Right cardiac atrium (tissue), 5 donors: ENCODE data around the gene RNPEP. TPM values are rescaled to one million over a fixed set of nuclear protein-coding genes. Genes with fewer than 3 reads are reported as not detected.
"Not testable (repeated sequence)": the region's sequence is repeated elsewhere in the genome, so short reads cannot be mapped to it uniquely, and the experiment has no call there.

Source experiments
- ATAC-seq, 2 donors: fragments of 200-7000 bp; cut with Tn5 transposase; one replicate each; pipeline versions ENCODE4 v1.8.0 to v1.9.1; 2020; ENCODE audit warnings: moderate library complexity in 2 of 2, mild to moderate bottlenecking in 1 of 2
- DNase-seq, 3 donors: peaks; one replicate each; pipeline ENCODE4 v3.0.0-alpha.2; 2020
- H3K27ac ChIP-seq: one replicate; pipeline ENCODE4 v1.5.1; 2013; ENCODE audit warnings: mild to moderate bottlenecking, low read length, control low read depth, moderate library complexity
- H3K27me3 ChIP-seq: one replicate; pipeline ENCODE4 v1.6.1; 2013; ENCODE audit not compliant: control insufficient read depth, insufficient read depth
- H3K4me1 ChIP-seq: one replicate; pipeline ENCODE4 v1.6.1; 2013; ENCODE audit warnings: low read length; ENCODE audit not compliant: control insufficient read depth, insufficient read depth
- H3K4me3 ChIP-seq: one replicate; pipeline ENCODE4 v1.5.1; 2013; ENCODE audit warnings: low read length, control low read depth
- H3K9me3 ChIP-seq: one replicate; pipeline ENCODE4 v1.6.1; 2013; ENCODE audit warnings: low read length; ENCODE audit not compliant: control insufficient read depth
- WGBS: extraction: QIAGEN DNeasy Blood & Tissue Kit; methylation state at CpG from one replicate; pipeline ENCODE4 v1.1.7; 2013; 5-methylcytosine and 5-hydroxymethylcytosine counted together
- intact Hi-C, 4 donors: fragments of 100-400 bp; cut with DNase I; formaldehyde crosslinking; loops; one replicate each; pipeline versions ENCODE4 v1.11.0 to v1.14.0; 2022 to 2023
- polyA plus RNA-seq: library from polyadenylated mRNA; stranded (reverse); fragments of 200-250 nt; gene quantifications from one replicate; pipeline ENCODE4 v1.2.3, GENCODE V29; 2013
- total RNA-seq, 4 donors: library from RNA; stranded (reverse); fragmentation: NEBNext Ultra II Directional; extraction: Animal tissue kit (Norgen Biotek cat#: 25700); gene quantifications; one replicate each; pipeline ENCODE4 v1.2.1, GENCODE V29; 2021
- donor health status: healthy with polysubstance abuse.
- donor health status: DM: no; HTN: yes; CAD: no.
- donor health status: DM: no; HTN: no; CAD: no.
- donor health status: DM: no; HTN: yes; CAD: no; lungs with severe emphysema.
- donor health status: DM: yes; HTN: yes; CAD: no.

RNPEP gene
- total and polyA plus RNA-seq, 5 donors: 14.1 to 19.4 (median 18.7) TPM

- intact Hi-C loops: no loop called here
- Histone ChIP-seq H3K27ac (no peak overlapping the region), H3K9me3 (no peaks in the 10 kb centered on the region), H3K27me3 (no peaks in the 10 kb centered on the region), H3K4me1 (no peaks in the 10 kb centered on the region), H3K4me3 (no peak overlapping the region)
- WGBS: 77% methylated on average over 4 of the region's 4 CpGs
- no peak for ATAC-seq
- no peak for DNase-seq
These were observed 55.4 kb downstream of the RNPEP start for GRCh38 chr1:202037706-202038296.

- Histone ChIP-seq H3K27me3 (no peaks in the 10 kb centered on the region), H3K27ac (no peak overlapping the region), H3K4me1 (no peaks in the 10 kb centered on the region), H3K4me3 (no peak overlapping the region), H3K9me3 (no peaks in the 10 kb centered on the region)
- WGBS: 96% methylated on average over 2 of the region's 2 CpGs
- intact Hi-C loops: no loop called here
- no peak for ATAC-seq
- DNase-seq: no peak
These were observed 56.4 kb downstream of the RNPEP start for GRCh38 chr1:202038688-202039346.

GRCh38 chr1:202045705-202046104 lies 63.3 kb downstream of the RNPEP start:
- intact Hi-C loops: no loop called here
- H3K9me3 ChIP-seq: no peaks in the 10 kb centered on the region
- no peak overlapping the region for H3K27ac ChIP-seq
- ATAC-seq (no peak), DNase-seq (no peak)
- H3K4me3 ChIP-seq: no peak overlapping the region
- no peaks in the 10 kb centered on the region for H3K27me3 ChIP-seq
- H3K4me1 ChIP-seq: no peaks in the 10 kb centered on the region
- WGBS: 93% methylated on average over 2 of the region's 2 CpGs

GRCh38 chr1:202046227-202046626 lies 63.8 kb downstream of the RNPEP start:
- Histone ChIP-seq H3K9me3 (no peaks in the 10 kb centered on the region), H3K4me1 (no peaks in the 10 kb centered on the region), H3K4me3 (no peak overlapping the region), H3K27me3 (no peaks in the 10 kb centered on the region), H3K27ac (no peak overlapping the region)
- ATAC-seq (peak in 1 of 2 donors; percentile 42), DNase-seq (no peak)
- 90% methylated on average over 3 of the region's 3 CpGs for WGBS
- intact Hi-C loops: no loop called here

- Histone ChIP-seq H3K27ac (no peak overlapping the region), H3K27me3 (no peaks in the 10 kb centered on the region), H3K4me1 (no peaks in the 10 kb centered on the region), H3K4me3 (no peak overlapping the region), H3K9me3 (no peaks in the 10 kb centered on the region)
- intact Hi-C loops: no loop called here
- no peak for DNase-seq
- WGBS: 71% methylated on average over 5 of the region's 5 CpGs
- peak in 1 of 2 donors; percentile 23 for ATAC-seq
These were observed 64.6 kb downstream of the RNPEP start for GRCh38 chr1:202046748-202047708.

- Histone ChIP-seq H3K4me1 (no peaks in the 10 kb centered on the region), H3K4me3 (no peak overlapping the region), H3K27me3 (no peaks in the 10 kb centered on the region), H3K27ac (no peak overlapping the region), H3K9me3 (no peaks in the 10 kb centered on the region)
- ATAC-seq (no peak), DNase-seq (no peak)
- intact Hi-C loops: no loop called here
- 81% methylated on average over 4 of the region's 4 CpGs for WGBS
These were observed 65.5 kb downstream of the RNPEP start for GRCh38 chr1:202047977-202048376.

GRCh38 chr1:202049129-202049528 lies 66.7 kb downstream of the RNPEP start:
- WGBS: 54% methylated on average over 5 of the region's 5 CpGs
- Histone ChIP-seq H3K4me3 (no peak overlapping the region), H3K9me3 (no peaks in the 10 kb centered on the region), H3K4me1 (no peaks in the 10 kb centered on the region), H3K27ac (no peak overlapping the region), H3K27me3 (no peaks in the 10 kb centered on the region)
- intact Hi-C loops: no loop called here
- ATAC-seq (peak in 1 of 2 donors; percentile 66), DNase-seq (no peak)

- ATAC-seq: no peak
- no peak for DNase-seq
- WGBS: 92% methylated on average over 7 of the region's 7 CpGs
- intact Hi-C loops: no loop called here
- no peaks in the 10 kb centered on the region for H3K27me3 ChIP-seq
- H3K4me1 ChIP-seq: no peaks in the 10 kb centered on the region
- no peaks in the 10 kb centered on the region for H3K9me3 ChIP-seq
- H3K4me3 ChIP-seq: no peak overlapping the region
- no peak overlapping the region for H3K27ac ChIP-seq
These were observed 71.6 kb downstream of the RNPEP start for GRCh38 chr1:202054094-202054493.

- H3K4me1 ChIP-seq, H3K9me3 ChIP-seq, intact Hi-C loops, H3K27ac ChIP-seq, H3K4me3 ChIP-seq, DNase-seq, ATAC-seq, H3K27me3 ChIP-seq: not testable (repeated sequence)
- 84% methylated on average over 4 of the region's 4 CpGs for WGBS
These were observed 72.2 kb downstream of the RNPEP start for GRCh38 chr1:202054673-202055072.
